Natural killer cell treated with Interleukin-12 subunit alpha and Interleukin-12 subunit beta and Interleukin-15 and Interleukin-18, amount 100 ng/mL, for 72 hours (primary cell): ENCODE results near the gene NLGN1. TPM values are rescaled to one million over a fixed set of nuclear protein-coding genes. Genes with fewer than 3 reads are reported as not detected.

Experiments used
- ATAC-seq, 2 donors: fragments of 150-1000 bp; cut with Tn5 transposase in 1 of 2; sonication (Bioruptor Pico), chemical (Tn5 transposase) in 1 of 2; 2 replicates each; pipeline ENCODE4 v1.10.0; 2021
- DNase-seq: peaks from one replicate; pipeline ENCODE4 v3.0.0; 2022; ENCODE audit warnings: low spot score
- H3K27ac Mint-ChIP-seq, 2 donors: 1 replicate in 1 of 2; 2 replicates in 1 of 2; pipeline ENCODE4 v1.8.0; 2022; ENCODE audit warnings: mixed read lengths in 2 of 2, mild to moderate bottlenecking in 1 of 2, moderate library complexity in 1 of 2
- H3K27me3 Mint-ChIP-seq, 2 donors: 1 replicate in 1 of 2; 2 replicates in 1 of 2; pipeline ENCODE4 v1.8.0; 2022; ENCODE audit warnings: mixed read lengths in 2 of 2
- H3K36me3 Mint-ChIP-seq: one replicate; pipeline ENCODE4 v1.8.0; 2022; ENCODE audit warnings: mixed read lengths
- H3K4me1 Mint-ChIP-seq, 2 donors: 1 replicate in 1 of 2; 2 replicates in 1 of 2; pipeline ENCODE4 v1.8.0; 2022; ENCODE audit warnings: low read depth in 2 of 2, mixed read lengths in 2 of 2, mild to moderate bottlenecking in 1 of 2
- H3K4me3 Mint-ChIP-seq: one replicate; pipeline ENCODE4 v1.8.0; 2022; ENCODE audit warnings: mixed read lengths
- H3K9me3 Mint-ChIP-seq: 2 replicates; pipeline ENCODE4 v1.8.0; 2022; ENCODE audit warnings: mixed read lengths
- total RNA-seq, 2 donors: library from RNA; stranded (reverse); gene quantifications; one replicate each; pipeline ENCODE4 v1.2.3, GENCODE V29; 2022

NLGN1 gene
- total RNA-seq, 2 donors from 2014 or later, result not detected

DNA sequence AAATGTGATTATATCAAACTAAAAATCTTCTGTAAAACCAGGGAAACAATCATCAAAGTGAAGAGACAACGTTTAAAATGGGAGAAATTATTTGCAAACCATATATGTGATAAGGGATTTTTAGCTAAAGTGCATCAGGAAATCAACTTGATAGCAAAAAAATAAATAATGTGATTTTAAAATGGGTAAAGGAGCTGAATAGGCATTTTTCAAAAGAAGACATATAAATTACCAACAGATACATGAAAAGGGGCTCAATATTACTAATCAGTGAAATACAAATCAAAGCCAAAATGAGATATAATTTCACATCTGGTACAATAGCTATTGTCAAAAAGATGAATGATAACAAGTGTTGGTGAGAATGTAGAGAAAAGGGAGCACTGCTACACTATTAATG is 924.0 kb downstream of the NLGN1 start:
- no peaks in the 10 kb centered on the region for H3K4me1 Mint-ChIP-seq

DNA sequence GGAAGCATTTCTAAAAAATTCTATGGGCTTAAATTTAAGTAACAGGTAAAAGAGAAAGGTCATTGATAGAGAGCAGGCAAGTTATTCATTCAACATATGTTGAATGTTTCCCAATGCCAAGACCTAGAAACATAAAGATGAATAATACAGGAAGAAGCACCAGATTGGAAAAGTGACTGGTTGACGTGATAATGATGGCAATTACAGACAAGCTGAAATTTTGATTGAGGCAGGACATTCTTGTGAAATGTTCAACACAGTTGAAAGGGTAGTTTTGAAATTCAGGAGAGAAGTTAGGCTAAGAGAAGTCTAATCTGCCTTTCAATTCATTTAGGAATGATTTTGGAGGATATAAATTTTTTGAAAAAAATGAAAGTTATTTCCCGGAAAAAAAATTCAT is 925.2 kb downstream of the NLGN1 start:
- ATAC-seq, result no peak
- DNase-seq, result no peak
- H3K27me3 Mint-ChIP-seq, result no peaks in the 10 kb centered on the region
- no peaks in the 10 kb centered on the region for H3K36me3 Mint-ChIP-seq
- H3K27ac Mint-ChIP-seq, result no peak overlapping the region
- no peaks in the 10 kb centered on the region for H3K4me1 Mint-ChIP-seq
- H3K9me3 Mint-ChIP-seq, result peaks cover 19% of the 10 kb centered on the region
- no peak overlapping the region for H3K4me3 Mint-ChIP-seq

More for the DNA sequence above, 924.0 kb downstream of the NLGN1 start:
- no peaks in the 10 kb centered on the region for H3K27me3 Mint-ChIP-seq
- ATAC-seq (no peak), DNase-seq (no peak)
- H3K4me3 Mint-ChIP-seq, result no peak overlapping the region
- no peak overlapping the region for H3K27ac Mint-ChIP-seq
- peaks cover 19% of the 10 kb centered on the region for H3K9me3 Mint-ChIP-seq
- no peaks in the 10 kb centered on the region for H3K36me3 Mint-ChIP-seq

DNA sequence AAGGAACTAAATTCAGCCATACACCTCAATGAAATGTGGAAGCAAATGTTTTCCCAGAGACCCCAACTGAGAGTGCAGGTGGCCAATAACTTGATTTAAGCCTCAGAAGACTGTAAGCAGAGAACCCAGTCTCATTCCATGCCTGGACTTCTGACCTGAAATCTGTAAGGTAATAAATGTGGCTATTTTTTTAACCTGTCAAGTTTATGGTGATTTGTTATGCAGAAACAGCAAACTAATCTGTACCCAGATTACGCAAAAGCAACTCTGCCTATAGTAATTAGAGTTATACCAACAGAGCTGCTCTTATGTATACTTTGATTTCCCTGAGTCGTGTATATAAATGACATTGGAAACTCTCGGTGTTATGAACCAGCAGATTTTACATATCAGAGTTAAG is 927.6 kb downstream of the NLGN1 start:
- Mint-ChIP-seq H3K4me1 (no peaks in the 10 kb centered on the region), H3K27ac (no peak overlapping the region), H3K27me3 (no peaks in the 10 kb centered on the region), H3K36me3 (peaks cover 5% of the 10 kb centered on the region), H3K4me3 (no peak overlapping the region), H3K9me3 (peaks cover 12% of the 10 kb centered on the region)
- DNase-seq (no peak), ATAC-seq (no peak)

DNA sequence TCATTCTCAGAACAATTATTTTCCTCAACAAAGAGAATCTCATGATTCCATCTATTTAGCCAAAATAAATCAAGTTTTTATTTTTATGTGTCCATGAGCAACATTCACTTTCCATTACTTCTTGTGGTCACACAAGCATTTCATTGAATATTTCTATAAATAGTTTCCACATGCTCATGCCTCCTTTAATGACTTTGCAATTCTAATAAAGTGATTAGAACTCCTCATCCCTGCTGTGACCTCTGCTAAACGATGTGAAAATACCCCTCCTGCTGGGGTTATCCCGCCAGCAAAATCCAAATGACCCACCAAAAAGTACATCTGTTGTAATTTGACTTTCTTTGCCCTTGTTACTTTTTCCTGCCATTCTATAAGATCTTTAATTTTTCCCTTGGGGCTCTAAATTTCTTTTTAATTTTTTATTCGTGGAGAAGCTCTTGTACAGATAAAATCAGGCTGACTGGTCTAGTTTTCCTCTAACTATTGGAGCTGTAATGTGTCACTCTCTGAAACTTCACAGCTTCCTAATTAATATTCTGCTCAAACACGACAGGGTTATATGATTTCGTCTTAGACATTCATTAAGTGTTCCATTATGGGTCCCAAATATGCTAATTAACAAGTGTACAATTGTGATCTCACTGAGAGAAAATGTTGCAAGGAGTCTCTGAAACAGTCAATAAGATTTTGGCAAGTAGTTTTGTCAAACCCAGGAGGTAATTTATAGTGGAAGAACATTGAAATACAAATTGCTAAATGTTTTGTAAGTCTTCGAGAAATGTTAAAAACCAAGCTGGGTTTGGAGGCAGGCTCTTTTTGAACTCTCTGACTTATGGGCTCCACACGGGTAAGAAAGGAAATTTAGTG is 928.5 kb downstream of the NLGN1 start:
- Mint-ChIP-seq H3K27ac (no peak overlapping the region), H3K9me3 (peaks cover 10% of the 10 kb centered on the region), H3K36me3 (peaks cover 10% of the 10 kb centered on the region), H3K27me3 (no peaks in the 10 kb centered on the region), H3K4me3 (no peak overlapping the region), H3K4me1 (no peaks in the 10 kb centered on the region)
- DNase-seq, result no peak
- ATAC-seq, result no peak

DNA sequence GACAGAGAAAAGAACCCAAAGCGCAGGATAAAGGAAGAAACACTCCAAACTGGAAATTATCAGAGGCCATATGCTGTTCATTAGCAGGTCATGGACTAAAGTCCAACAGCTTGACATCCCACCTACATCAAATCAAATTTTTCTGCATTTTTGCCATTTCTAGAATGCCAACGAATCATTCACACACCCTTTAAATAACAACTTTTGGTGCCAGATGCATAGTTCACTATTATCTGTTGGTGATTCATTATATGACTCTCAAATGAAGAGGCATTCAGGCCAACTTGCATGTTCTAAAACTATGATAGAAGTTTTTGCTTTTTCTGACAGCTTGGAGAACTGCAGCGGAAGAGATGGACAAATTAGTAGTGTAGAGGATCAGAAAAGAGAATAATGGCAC is 931.8 kb downstream of the NLGN1 start:
- no peaks in the 10 kb centered on the region for H3K4me1 Mint-ChIP-seq
- H3K9me3 Mint-ChIP-seq, result peaks cover 8% of the 10 kb centered on the region
- no peak for DNase-seq
- H3K36me3 Mint-ChIP-seq, result peaks cover 10% of the 10 kb centered on the region
- no peak overlapping the region for H3K27ac Mint-ChIP-seq
- no peak for ATAC-seq
- no peak overlapping the region for H3K4me3 Mint-ChIP-seq
- H3K27me3 Mint-ChIP-seq, result no peaks in the 10 kb centered on the region

DNA sequence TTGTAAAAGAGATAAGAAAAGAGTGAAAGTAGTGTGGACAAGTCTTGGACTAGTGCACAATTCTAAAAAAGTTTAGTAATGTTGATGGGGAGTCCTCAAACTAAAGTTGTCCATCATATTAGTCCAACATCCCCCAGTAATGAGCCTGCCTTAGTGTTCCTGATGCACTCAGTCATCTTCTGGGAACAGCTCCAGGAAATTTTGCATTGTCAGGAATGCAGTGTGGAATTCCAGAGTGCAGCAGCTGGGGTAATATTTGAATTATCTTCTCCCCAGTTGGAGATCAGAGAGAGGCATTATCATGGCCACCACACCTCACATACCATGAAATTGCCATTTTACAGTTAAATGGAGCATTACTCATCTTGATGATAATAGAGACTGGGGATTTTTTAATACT is 932.8 kb downstream of the NLGN1 start:
- Mint-ChIP-seq H3K9me3 (peaks cover 10% of the 10 kb centered on the region), H3K27ac (no peak overlapping the region), H3K4me1 (no peaks in the 10 kb centered on the region), H3K4me3 (no peak overlapping the region), H3K27me3 (no peaks in the 10 kb centered on the region), H3K36me3 (peaks cover 10% of the 10 kb centered on the region)
- DNase-seq (no peak), ATAC-seq (no peak)

DNA sequence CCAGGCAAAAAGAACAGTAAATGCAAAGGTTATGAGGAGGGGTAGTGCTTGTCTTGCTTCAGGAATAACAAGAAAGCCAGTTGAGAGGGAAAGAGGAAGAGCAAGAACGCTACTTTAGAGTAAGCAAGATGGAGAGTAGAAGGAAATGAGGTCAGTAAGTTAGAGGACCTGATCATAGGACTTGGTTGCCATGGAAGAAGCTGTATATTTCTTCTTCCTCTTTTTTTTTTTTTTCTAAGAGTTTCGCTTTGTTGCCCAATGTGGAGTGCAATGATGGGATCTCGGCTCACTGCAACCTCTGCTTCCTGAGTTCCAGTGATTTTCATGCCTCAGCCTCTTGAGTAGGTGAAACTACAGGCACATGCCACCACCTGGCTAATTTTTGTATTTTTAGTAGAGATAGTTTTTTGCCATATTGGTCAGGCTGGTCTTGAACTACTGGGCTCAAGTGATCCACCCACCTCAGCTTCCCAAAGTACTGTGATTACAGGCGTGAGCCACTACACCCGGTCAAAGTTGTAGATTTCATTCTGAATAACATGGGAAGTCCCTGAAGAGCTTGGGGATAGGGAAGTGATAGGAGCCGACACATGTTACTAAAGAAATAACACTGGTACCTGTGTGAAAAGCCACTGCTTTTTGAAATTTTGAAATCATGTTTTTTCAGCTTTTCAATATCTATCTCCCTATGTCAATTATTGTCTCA is 933.7 kb downstream of the NLGN1 start:
- no peak for DNase-seq
- no peak for ATAC-seq
- Mint-ChIP-seq H3K27ac (no peak overlapping the region), H3K36me3 (peaks cover 10% of the 10 kb centered on the region), H3K4me1 (no peaks in the 10 kb centered on the region), H3K9me3 (peaks cover 10% of the 10 kb centered on the region), H3K27me3 (no peaks in the 10 kb centered on the region), H3K4me3 (no peak overlapping the region)

DNA sequence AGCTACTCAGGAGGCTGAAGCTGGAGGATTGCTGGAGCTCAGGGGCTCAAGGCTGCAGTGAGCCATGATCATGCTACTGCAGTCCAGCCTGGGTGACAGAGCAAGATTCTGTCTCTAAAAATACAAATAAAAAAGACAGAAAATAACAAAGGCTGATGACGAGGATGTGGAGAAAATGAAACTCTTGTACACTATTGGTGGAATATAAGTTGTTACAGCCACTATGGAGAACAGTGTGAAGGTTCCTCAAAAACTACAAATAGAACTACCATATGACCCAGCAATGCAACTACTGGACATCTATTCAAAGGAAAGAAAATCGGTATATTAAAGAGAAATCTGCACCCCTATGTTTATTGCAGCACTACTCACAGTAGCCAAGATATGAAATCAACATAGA is 934.8 kb downstream of the NLGN1 start:
- no peak overlapping the region for H3K27ac Mint-ChIP-seq
- no peak overlapping the region for H3K4me3 Mint-ChIP-seq
- ATAC-seq, result no peak
- H3K4me1 Mint-ChIP-seq, result no peaks in the 10 kb centered on the region
- peaks cover 17% of the 10 kb centered on the region for H3K9me3 Mint-ChIP-seq
- H3K27me3 Mint-ChIP-seq, result no peaks in the 10 kb centered on the region
- peaks cover 10% of the 10 kb centered on the region for H3K36me3 Mint-ChIP-seq
- DNase-seq, result no peak

DNA sequence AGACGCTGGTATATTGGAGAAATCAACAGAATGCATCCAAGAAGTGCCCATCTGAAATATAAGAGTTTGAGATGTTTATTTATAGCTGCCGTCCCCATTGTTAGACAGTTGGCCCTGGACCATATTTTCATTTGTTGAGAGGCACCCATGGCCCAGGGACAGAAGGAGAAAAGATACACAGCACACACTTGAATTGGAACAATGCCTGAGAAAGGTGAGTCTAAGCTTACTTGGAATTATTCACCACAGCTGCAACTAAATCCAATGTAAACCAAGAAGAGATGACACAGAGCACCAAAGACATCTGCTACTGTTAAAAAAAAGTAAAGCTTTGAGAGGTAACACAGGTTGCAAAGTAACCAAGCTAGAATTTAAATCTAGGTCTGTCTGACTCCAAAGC is 936.1 kb downstream of the NLGN1 start:
- Mint-ChIP-seq H3K4me3 (no peak overlapping the region), H3K27me3 (no peaks in the 10 kb centered on the region), H3K36me3 (peaks cover 10% of the 10 kb centered on the region), H3K4me1 (no peaks in the 10 kb centered on the region), H3K9me3 (peaks cover 18% of the 10 kb centered on the region), H3K27ac (no peak overlapping the region)
- DNase-seq (no peak), ATAC-seq (no peak)

DNA sequence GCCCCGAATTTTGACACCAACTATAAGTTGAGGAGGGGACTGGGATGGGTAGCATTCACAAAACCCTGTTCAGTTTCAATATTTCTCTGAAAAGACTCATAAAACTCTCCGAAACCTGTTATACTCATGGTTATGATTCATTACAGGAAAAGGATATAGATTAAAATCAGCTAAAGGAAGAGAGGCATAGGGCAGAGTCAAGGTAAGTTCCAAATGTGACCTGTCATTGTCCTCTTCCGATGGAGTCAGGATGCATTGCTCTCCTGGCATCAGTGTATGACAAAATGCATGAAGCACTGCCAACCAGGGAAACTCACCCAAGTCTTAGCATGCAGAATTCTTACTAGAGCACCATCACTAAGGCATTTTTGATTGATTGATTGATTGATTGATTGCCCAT is 936.6 kb downstream of the NLGN1 start:
- H3K4me1 Mint-ChIP-seq, result no peaks in the 10 kb centered on the region
- no peaks in the 10 kb centered on the region for H3K27me3 Mint-ChIP-seq
- peaks cover 18% of the 10 kb centered on the region for H3K9me3 Mint-ChIP-seq
- H3K4me3 Mint-ChIP-seq, result no peak overlapping the region
- H3K36me3 Mint-ChIP-seq, result peaks cover 6% of the 10 kb centered on the region
- H3K27ac Mint-ChIP-seq, result no peak overlapping the region
- DNase-seq, result no peak
- no peak for ATAC-seq

DNA sequence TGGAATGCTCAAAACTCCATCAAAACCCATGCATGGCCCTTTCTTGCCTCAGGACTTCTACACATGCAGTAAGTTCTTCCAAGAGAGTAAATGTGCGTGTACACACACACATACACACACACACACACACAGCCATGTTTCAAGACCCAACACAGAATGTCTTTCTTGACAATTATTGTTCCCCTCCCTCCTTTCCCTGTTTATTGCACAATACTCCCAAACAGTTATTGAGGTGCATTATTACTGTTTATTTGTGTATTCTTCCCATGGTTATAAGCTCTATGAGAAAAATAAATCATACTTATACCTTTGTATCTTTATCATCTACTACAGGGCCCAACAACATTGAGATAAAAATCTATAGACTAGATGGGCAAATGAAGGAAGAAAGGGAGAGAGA is 937.8 kb downstream of the NLGN1 start:
- no peaks in the 10 kb centered on the region for H3K27me3 Mint-ChIP-seq
- H3K36me3 Mint-ChIP-seq, result peaks cover 4% of the 10 kb centered on the region
- no peak for DNase-seq
- H3K9me3 Mint-ChIP-seq, result peaks cover 18% of the 10 kb centered on the region
- no peak overlapping the region for H3K4me3 Mint-ChIP-seq
- no peaks in the 10 kb centered on the region for H3K4me1 Mint-ChIP-seq
- ATAC-seq, result no peak
- no peak overlapping the region for H3K27ac Mint-ChIP-seq

DNA sequence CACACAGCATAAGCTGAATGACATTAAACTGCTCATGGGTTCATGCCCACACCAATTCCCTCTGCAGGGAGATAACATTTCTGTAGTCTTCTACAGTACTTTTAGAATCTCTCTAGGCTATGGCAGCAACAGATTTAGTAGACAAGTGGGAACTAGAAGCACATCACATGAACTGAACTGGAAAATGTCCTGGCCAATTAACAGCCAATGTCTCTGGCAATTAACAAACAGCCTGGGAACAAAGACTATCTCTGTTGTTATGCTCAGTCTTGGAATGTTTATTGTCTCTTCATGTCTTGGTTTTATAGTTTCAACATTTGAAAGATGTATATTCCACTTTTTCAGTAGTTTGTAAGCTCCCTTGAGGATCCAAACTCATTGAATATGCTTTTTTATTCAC is 938.4 kb downstream of the NLGN1 start:
- H3K9me3 Mint-ChIP-seq, result peaks cover 16% of the 10 kb centered on the region
- H3K4me1 Mint-ChIP-seq, result no peaks in the 10 kb centered on the region
- H3K4me3 Mint-ChIP-seq, result no peak overlapping the region
- H3K27me3 Mint-ChIP-seq, result no peaks in the 10 kb centered on the region
- DNase-seq (no peak), ATAC-seq (no peak)
- peaks cover 1% of the 10 kb centered on the region for H3K36me3 Mint-ChIP-seq
- H3K27ac Mint-ChIP-seq, result no peak overlapping the region
